ENCODE measurements around the gene PROK1. TPM values are rescaled to one million over a fixed set of nuclear protein-coding genes. Genes with fewer than 3 reads are reported as not detected.

The PROK1 gene
- total RNA-seq, 2 donors from 2014 or later = 0.20 TPM; not detected in 1

DNA sequence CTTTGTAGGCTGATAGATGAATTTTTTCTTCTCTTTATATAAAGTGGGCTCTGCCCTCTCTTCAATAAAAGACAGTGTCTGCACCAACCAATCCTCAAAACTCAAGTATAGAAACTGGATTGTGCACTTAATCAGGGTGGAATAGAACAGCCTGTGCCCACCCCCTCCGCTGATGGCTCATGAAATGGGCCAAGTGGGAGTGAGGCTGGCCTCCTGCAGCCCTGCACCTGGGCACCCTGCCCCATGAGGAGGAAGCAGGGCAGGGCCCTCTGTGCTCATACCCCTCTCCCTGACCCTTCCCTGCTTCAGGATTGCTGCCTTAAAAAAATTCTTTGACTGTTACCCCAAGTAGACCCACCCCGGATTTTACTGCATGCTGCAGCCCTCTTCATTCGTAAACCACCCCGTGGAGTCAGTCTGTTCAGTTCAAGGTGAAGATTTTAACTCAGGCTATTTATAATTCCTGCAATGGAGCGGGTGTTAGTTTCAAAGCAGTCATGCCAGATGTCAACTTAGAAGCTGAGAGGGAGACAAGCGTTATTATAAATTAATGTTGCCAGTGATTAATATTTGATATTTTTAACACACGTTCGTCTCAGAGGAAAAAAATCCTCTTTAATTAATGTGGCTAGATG, 15.8 kb downstream of the PROK1 start:
- H3K4me3 Mint-ChIP-seq = no peak overlapping the region
- H3K27me3 Mint-ChIP-seq (ENCODE audit: insufficient read depth) = no peaks in the 10 kb centered on the region

DNA sequence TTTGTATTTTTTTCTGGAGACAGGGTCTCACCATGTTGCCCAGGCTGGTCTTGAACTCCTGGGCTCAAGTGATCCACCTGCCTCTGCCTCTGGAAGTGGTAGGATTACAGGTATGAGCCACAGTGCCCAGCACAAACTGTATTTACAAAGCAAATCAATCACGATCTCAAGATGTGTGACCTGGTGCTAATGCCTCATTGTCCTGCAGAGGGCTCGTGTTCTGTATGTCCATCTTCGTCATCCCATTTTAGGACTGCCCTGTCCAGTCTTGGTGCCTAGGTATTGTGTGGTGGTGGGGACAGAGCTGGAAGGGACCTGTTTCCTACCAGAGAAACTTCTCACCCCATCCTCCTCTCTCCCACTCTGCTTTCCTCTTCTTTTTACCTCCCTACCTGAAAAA, 20.2 kb downstream of the PROK1 start:
- Histone ChIP-seq H3K4me3 (ENCODE audit: low read length) (no peak overlapping the region), H3K27me3 (ENCODE audit: control insufficient read depth, insufficient read depth, low read length, poor library complexity, severe bottlenecking) (no peaks in the 10 kb centered on the region), H3K36me3 (ENCODE audit: control insufficient read depth, insufficient read depth, low read length) (no peaks in the 10 kb centered on the region), H3K27ac (ENCODE audit: low read depth, low read length) (no peak overlapping the region), H3K4me1 (ENCODE audit: control insufficient read depth, insufficient read depth, low read length) (no peaks in the 10 kb centered on the region), H3K9ac (ENCODE audit: extremely low read depth, low read length, poor library complexity, severe bottlenecking) (no peak overlapping the region), H3K9me3 (ENCODE audit: control insufficient read depth, low read length) (no peaks in the 10 kb centered on the region)
- TF ChIP-seq, protein P1, sequence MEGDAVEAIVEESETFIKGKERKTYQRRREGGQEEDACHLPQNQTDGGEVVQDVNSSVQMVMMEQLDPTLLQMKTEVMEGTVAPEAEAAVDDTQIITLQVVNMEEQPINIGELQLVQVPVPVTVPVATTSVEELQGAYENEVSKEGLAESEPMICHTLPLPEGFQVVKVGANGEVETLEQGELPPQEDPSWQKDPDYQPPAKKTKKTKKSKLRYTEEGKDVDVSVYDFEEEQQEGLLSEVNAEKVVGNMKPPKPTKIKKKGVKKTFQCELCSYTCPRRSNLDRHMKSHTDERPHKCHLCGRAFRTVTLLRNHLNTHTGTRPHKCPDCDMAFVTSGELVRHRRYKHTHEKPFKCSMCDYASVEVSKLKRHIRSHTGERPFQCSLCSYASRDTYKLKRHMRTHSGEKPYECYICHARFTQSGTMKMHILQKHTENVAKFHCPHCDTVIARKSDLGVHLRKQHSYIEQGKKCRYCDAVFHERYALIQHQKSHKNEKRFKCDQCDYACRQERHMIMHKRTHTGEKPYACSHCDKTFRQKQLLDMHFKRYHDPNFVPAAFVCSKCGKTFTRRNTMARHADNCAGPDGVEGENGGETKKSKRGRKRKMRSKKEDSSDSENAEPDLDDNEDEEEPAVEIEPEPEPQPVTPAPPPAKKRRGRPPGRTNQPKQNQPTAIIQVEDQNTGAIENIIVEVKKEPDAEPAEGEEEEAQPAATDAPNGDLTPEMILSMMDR (conservative IDR thresholded peaks at IDR 0.05) = peak; percentile 48
- Mint-ChIP-seq H3K9me3 (no peaks in the 10 kb centered on the region), H3K27me3 (ENCODE audit: insufficient read depth) (no peaks in the 10 kb centered on the region), H3K4me1 (peaks cover 1% of the 10 kb centered on the region), H3K27ac (no peak overlapping the region), H3K4me3 (no peak overlapping the region), H3K36me3 (ENCODE audit: low read depth) (no peaks in the 10 kb centered on the region)
- WGBS, 2 experiments (ENCODE audit: insufficient coverage in 1 of 2, insufficient read length in 1 of 2) = 86 to 92% methylated on average over 1 to 3 of the region's 3 CpGs
- no peak for DNase-seq

More for the DNA sequence above, 15.8 kb downstream of the PROK1 start:
- 94 to 97% methylated on average over 5 to 8 of the region's 8 CpGs for WGBS, 2 experiments (ENCODE audit: insufficient coverage in 1 of 2, insufficient read length in 1 of 2)
- H3K36me3 ChIP-seq (ENCODE audit: control insufficient read depth, insufficient read depth, low read length) = no peaks in the 10 kb centered on the region
- no peak overlapping the region for H3K27ac Mint-ChIP-seq
- H3K4me1 ChIP-seq (ENCODE audit: control insufficient read depth, insufficient read depth, low read length) = peaks cover 15% of the 10 kb centered on the region
- DNase-seq = no peak
- H3K9ac ChIP-seq (ENCODE audit: extremely low read depth, low read length, poor library complexity, severe bottlenecking) = no peak overlapping the region
- H3K9me3 ChIP-seq (ENCODE audit: control insufficient read depth, low read length) = no peaks in the 10 kb centered on the region
- H3K36me3 Mint-ChIP-seq (ENCODE audit: low read depth) = no peaks in the 10 kb centered on the region
- no peaks in the 10 kb centered on the region for H3K4me1 Mint-ChIP-seq
- H3K27ac ChIP-seq (ENCODE audit: low read depth, low read length) = no peak overlapping the region
- no peak overlapping the region for H3K4me3 ChIP-seq (ENCODE audit: low read length)
- H3K9me3 Mint-ChIP-seq = no peaks in the 10 kb centered on the region
- no peaks in the 10 kb centered on the region for H3K27me3 ChIP-seq (ENCODE audit: control insufficient read depth, insufficient read depth, low read length, poor library complexity, severe bottlenecking)
- TF ChIP-seq, protein P1 (conservative IDR thresholded peaks at IDR 0.05) = no peak

DNA sequence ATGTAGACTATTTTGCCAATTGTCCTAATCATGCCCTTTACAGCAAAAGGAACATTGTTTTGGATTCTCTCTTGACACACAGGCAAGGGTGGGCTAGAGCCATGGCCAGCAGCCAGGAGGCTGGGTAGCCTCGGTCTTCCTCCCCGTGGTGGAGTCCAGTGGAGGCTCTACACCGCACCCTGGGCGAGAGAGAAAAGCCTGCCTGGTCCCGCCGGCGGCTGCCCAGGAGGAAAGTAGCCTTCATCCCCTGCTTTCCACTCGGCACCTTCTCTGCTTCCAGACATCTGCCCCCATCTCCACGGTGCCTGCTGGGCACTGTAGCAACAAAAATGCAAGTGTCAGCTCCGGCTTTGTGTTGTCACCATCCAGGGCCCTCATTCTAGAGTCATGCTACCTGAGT, 21.6 kb downstream of the PROK1 start:
- Histone ChIP-seq H3K9me3 (ENCODE audit: control insufficient read depth, low read length) (no peaks in the 10 kb centered on the region), H3K27me3 (ENCODE audit: control insufficient read depth, insufficient read depth, low read length, poor library complexity, severe bottlenecking) (no peaks in the 10 kb centered on the region), H3K4me3 (ENCODE audit: low read length) (no peak overlapping the region), H3K4me1 (ENCODE audit: control insufficient read depth, insufficient read depth, low read length) (no peaks in the 10 kb centered on the region), H3K36me3 (ENCODE audit: control insufficient read depth, insufficient read depth, low read length) (no peaks in the 10 kb centered on the region), H3K9ac (ENCODE audit: extremely low read depth, low read length, poor library complexity, severe bottlenecking) (no peak overlapping the region), H3K27ac (ENCODE audit: low read depth, low read length) (no peak overlapping the region)
- Mint-ChIP-seq H3K27ac (no peak overlapping the region), H3K4me3 (no peak overlapping the region), H3K9me3 (no peaks in the 10 kb centered on the region), H3K36me3 (ENCODE audit: low read depth) (no peaks in the 10 kb centered on the region), H3K27me3 (ENCODE audit: insufficient read depth) (no peaks in the 10 kb centered on the region), H3K4me1 (peaks cover 3% of the 10 kb centered on the region)
- no peak for DNase-seq
- TF ChIP-seq, protein P1 (conservative IDR thresholded peaks at IDR 0.05) = no peak
- WGBS, 2 experiments (ENCODE audit: insufficient coverage in 1 of 2, insufficient read length in 1 of 2) = 92 to 93% methylated on average over 9 to 10 of the region's 10 CpGs
